22Rv1 (cell line): Measurements from ENCODE around the gene CABLES1.

Experiments
- CTCF ChIP-seq: fragments of 450-650 bp; IDR thresholded peaks from 2 replicates; pipeline ENCODE4 v1.5.1; 2017; ENCODE audit warnings: mild to moderate bottlenecking
- ZFX ChIP-seq: fragments of 450-650 bp; IDR thresholded peaks from 2 replicates; pipeline ENCODE4 v1.6.1; 2017; ENCODE audit warnings: antibody characterized with exemption, borderline replicate concordance

GRCh38 chr18:23240609-23240930 is 105.3 kb downstream of the CABLES1 start:
- no peak for TF ChIP-seq CTCF
- TF ChIP-seq ZFX = no peak
